HEK293 (cell line): ENCODE data around the gene C2orf81.

Experiments
- BCL11B ChIP-seq: fragments of 450-650 bp; formaldehyde crosslinking; IDR thresholded peaks from 2 replicates; pipeline ENCODE4 v1.5.1; 2016; ENCODE audit warnings: low read depth, missing biosample characterization, missing genetic modification characterization
- GLI2 ChIP-seq: fragments of 450-650 bp; formaldehyde crosslinking; IDR thresholded peaks from 2 replicates; pipeline ENCODE4; 2017; ENCODE audit warnings: missing biosample characterization, missing genetic modification characterization, low read depth, borderline replicate concordance
- GLIS1 ChIP-seq: fragments of 450-650 bp; formaldehyde crosslinking; IDR thresholded peaks from 2 replicates; pipeline ENCODE4 v1.5.1; 2016; ENCODE audit warnings: missing biosample characterization, missing genetic modification characterization
- HIC1 ChIP-seq: fragments of 450-650 bp; formaldehyde crosslinking; IDR thresholded peaks from 2 replicates; pipeline ENCODE4 v1.5.1; 2016; ENCODE audit warnings: missing biosample characterization, missing genetic modification characterization
- PRDM10 ChIP-seq: fragments of 450-650 bp; formaldehyde crosslinking; IDR thresholded peaks from 2 replicates; pipeline ENCODE4 v1.5.1; 2016; ENCODE audit warnings: missing biosample characterization, missing genetic modification characterization
- PRDM2 ChIP-seq: fragments of 450-650 bp; formaldehyde crosslinking; IDR thresholded peaks from 2 replicates; pipeline ENCODE4 v1.5.1; 2016; ENCODE audit warnings: missing biosample characterization, missing genetic modification characterization, borderline replicate concordance
- SP3 ChIP-seq: fragments of 450-650 bp; formaldehyde crosslinking; IDR thresholded peaks from 2 replicates; pipeline ENCODE4 v1.5.1; 2016; ENCODE audit warnings: missing biosample characterization, missing genetic modification characterization
- YY1 ChIP-seq: fragments of 450-650 bp; formaldehyde crosslinking; IDR thresholded peaks from 2 replicates; pipeline ENCODE4 v1.5.1; 2018; ENCODE audit warnings: missing biosample characterization, missing genetic modification characterization
- ZNF184 ChIP-seq: fragments of 450-650 bp; IDR thresholded peaks from 2 replicates; pipeline ENCODE4 v1.5.1; 2018; ENCODE audit warnings: missing biosample characterization, mild to moderate bottlenecking, missing genetic modification characterization
- ZNF23 ChIP-seq: fragments of 450-650 bp; formaldehyde crosslinking; IDR thresholded peaks from 2 replicates; pipeline ENCODE4 v1.5.1; 2016; ENCODE audit warnings: missing biosample characterization, missing genetic modification characterization, borderline replicate concordance
- ZNF24 ChIP-seq: fragments of 450-650 bp; formaldehyde crosslinking; IDR thresholded peaks from 2 replicates; pipeline ENCODE4 v1.5.1; 2016; ENCODE audit warnings: missing biosample characterization, missing genetic modification characterization
- ZNF266 ChIP-seq: fragments of 450-650 bp; formaldehyde crosslinking; IDR thresholded peaks from 2 replicates; pipeline ENCODE4 v1.5.1; 2016; ENCODE audit warnings: missing biosample characterization, missing genetic modification characterization, low read depth
- ZNF292 ChIP-seq: fragments of 450-650 bp; formaldehyde crosslinking; IDR thresholded peaks from 2 replicates; pipeline ENCODE4 v1.5.1; 2016; ENCODE audit warnings: low read depth, missing biosample characterization, missing genetic modification characterization, borderline replicate concordance
- ZNF302 ChIP-seq: fragments of 450-650 bp; formaldehyde crosslinking; IDR thresholded peaks from 2 replicates; pipeline ENCODE4 v1.5.1; 2016; ENCODE audit warnings: missing biosample characterization, missing genetic modification characterization, low read depth
- ZNF354C ChIP-seq: fragments of 450-650 bp; formaldehyde crosslinking; IDR thresholded peaks from 2 replicates; pipeline ENCODE4 v1.5.1; 2016; ENCODE audit warnings: missing biosample characterization, missing genetic modification characterization, low read depth, borderline replicate concordance
- ZNF510 ChIP-seq: fragments of 450-650 bp; formaldehyde crosslinking; IDR thresholded peaks from 2 replicates; pipeline ENCODE4 v1.5.1; 2018; ENCODE audit warnings: mild to moderate bottlenecking, missing genetic modification characterization, missing biosample characterization; ENCODE audit not compliant: insufficient replicate concordance
- ZNF513 ChIP-seq: fragments of 450-650 bp; IDR thresholded peaks from 2 replicates; pipeline ENCODE4 v1.5.1; 2018; ENCODE audit warnings: missing biosample characterization, missing genetic modification characterization
- ZNF530 ChIP-seq: fragments of 450-650 bp; formaldehyde crosslinking; IDR thresholded peaks from 2 replicates; pipeline ENCODE4 v1.5.1; 2016; ENCODE audit warnings: low read depth, missing biosample characterization, missing genetic modification characterization
- ZSCAN18 ChIP-seq: fragments of 450-650 bp; formaldehyde crosslinking; IDR thresholded peaks from 2 replicates; pipeline ENCODE4 v1.5.1; 2016; ENCODE audit warnings: missing biosample characterization, missing genetic modification characterization
- TF ChIP-seq, protein P1 (sequence below): fragments of 450-650 bp; formaldehyde crosslinking; IDR thresholded peaks from 2 replicates; pipeline ENCODE4 v1.5.1; 2017; ENCODE audit warnings: missing biosample characterization, missing genetic modification characterization

C2orf81 gene

GRCh38 chr2:74454654-74455511 is 33.5 kb upstream of the C2orf81 start, which contains the start of gene INO80B (continued):
- no peak for TF ChIP-seq HIC1 (tag by site-specific recombination)
- no peak for TF ChIP-seq ZNF292 (tag by site-specific recombination)
- no peak for TF ChIP-seq ZNF513 (tag by site-specific recombination)
- peak; percentile 77; the same call in 1 of the 2 replicates for TF ChIP-seq ZSCAN18 (tag by site-specific recombination)
- TF ChIP-seq ZNF302, result no peak
- no peak for TF ChIP-seq ZNF354C
- TF ChIP-seq ZNF24 (tag by site-specific recombination), result peak; percentile 94
- no peak for TF ChIP-seq PRDM2
- no peak for TF ChIP-seq ZNF266 (tag by site-specific recombination)
- peak; percentile 99 for TF ChIP-seq YY1 (tag by site-specific recombination)
- no peak for TF ChIP-seq ZNF530 (tag by site-specific recombination)
- TF ChIP-seq PRDM10 (tag by site-specific recombination), result peak; percentile 95
- no peak for TF ChIP-seq GLI2
- TF ChIP-seq, protein P1, sequence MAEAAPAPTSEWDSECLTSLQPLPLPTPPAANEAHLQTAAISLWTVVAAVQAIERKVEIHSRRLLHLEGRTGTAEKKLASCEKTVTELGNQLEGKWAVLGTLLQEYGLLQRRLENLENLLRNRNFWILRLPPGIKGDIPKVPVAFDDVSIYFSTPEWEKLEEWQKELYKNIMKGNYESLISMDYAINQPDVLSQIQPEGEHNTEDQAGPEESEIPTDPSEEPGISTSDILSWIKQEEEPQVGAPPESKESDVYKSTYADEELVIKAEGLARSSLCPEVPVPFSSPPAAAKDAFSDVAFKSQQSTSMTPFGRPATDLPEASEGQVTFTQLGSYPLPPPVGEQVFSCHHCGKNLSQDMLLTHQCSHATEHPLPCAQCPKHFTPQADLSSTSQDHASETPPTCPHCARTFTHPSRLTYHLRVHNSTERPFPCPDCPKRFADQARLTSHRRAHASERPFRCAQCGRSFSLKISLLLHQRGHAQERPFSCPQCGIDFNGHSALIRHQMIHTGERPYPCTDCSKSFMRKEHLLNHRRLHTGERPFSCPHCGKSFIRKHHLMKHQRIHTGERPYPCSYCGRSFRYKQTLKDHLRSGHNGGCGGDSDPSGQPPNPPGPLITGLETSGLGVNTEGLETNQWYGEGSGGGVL (tag by site-specific recombination), result no peak
- peak; percentile 99 for TF ChIP-seq SP3
- 0 out of 2 replicates have a peak, but pooled peaks have one; percentile 76 for TF ChIP-seq ZNF184 (tag by site-specific recombination)
- no peak for TF ChIP-seq GLIS1
- no peak for TF ChIP-seq ZNF510 (tag by site-specific recombination)
- TF ChIP-seq ZNF23 (tag by site-specific recombination), result no peak
- TF ChIP-seq BCL11B (tag by site-specific recombination), result no peak
